Nephron (organoid): ENCODE data around the gene CRYGA.

Source experiments
- H3K27ac Mint-ChIP-seq, 3 experiments: 2 replicates each; pipeline ENCODE4 v1.8.0; 2020; ENCODE audit warnings: mixed read lengths in 3 of 3, mild to moderate bottlenecking in 2 of 3, moderate library complexity in 1 of 3
- H3K27me3 Mint-ChIP-seq: 2 replicates; pipeline ENCODE4 v1.8.0; 2021; ENCODE audit warnings: low read depth, mild to moderate bottlenecking, moderate library complexity, mixed read lengths
- H3K36me3 Mint-ChIP-seq: 2 replicates; pipeline ENCODE4 v1.8.0; 2020; ENCODE audit warnings: low read depth, mixed read lengths
- H3K4me1 Mint-ChIP-seq: 2 replicates; pipeline ENCODE4 v1.8.0; 2020; ENCODE audit warnings: mixed read lengths
- H3K4me3 Mint-ChIP-seq, 3 experiments: 2 replicates each; pipeline ENCODE4 v1.8.0; 2020; ENCODE audit warnings: mild to moderate bottlenecking in 3 of 3, mixed read lengths in 3 of 3, moderate library complexity in 2 of 3
- H3K9me3 Mint-ChIP-seq: 2 replicates; pipeline ENCODE4 v1.8.0; 2020; ENCODE audit warnings: mixed read lengths
- TF ChIP-seq, protein P1 (sequence below), 3 experiments: fragments of 200-600 bp; sonication (generic); IDR thresholded peaks; one replicate each; pipeline ENCODE4 v1.5.0; 2021; ENCODE audit warnings: antibody characterized with exemption in 3 of 3; ENCODE audit not compliant: unreplicated experiment in 3 of 3

The CRYGA gene

DNA sequence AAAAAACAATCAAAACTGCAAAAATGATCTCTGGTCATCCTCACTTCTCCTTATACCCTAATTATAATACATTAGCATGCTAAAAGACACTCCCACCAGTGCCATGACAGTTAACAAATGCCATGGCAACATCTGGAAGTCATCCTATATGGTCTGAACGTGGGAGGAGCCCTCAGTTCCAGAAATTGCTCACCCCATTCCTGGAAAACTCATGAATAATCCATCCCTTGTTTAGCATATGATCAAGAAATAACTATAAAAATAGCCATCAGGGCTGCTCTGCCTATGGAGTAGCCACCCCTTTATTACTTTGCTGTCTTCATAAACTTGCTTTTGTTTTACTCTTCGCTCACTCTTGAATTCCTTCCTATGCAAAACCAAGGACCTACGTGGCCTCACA lies 32.1 kb upstream of the CRYGA start:
- Mint-ChIP-seq H3K36me3 (no peaks in the 10 kb centered on the region), H3K9me3 (no peaks in the 10 kb centered on the region), H3K27ac (no peak overlapping the region), H3K4me3 (no peak overlapping the region), H3K27me3 (no peaks in the 10 kb centered on the region), H3K4me1 (no peaks in the 10 kb centered on the region)
- TF ChIP-seq, protein P1, sequence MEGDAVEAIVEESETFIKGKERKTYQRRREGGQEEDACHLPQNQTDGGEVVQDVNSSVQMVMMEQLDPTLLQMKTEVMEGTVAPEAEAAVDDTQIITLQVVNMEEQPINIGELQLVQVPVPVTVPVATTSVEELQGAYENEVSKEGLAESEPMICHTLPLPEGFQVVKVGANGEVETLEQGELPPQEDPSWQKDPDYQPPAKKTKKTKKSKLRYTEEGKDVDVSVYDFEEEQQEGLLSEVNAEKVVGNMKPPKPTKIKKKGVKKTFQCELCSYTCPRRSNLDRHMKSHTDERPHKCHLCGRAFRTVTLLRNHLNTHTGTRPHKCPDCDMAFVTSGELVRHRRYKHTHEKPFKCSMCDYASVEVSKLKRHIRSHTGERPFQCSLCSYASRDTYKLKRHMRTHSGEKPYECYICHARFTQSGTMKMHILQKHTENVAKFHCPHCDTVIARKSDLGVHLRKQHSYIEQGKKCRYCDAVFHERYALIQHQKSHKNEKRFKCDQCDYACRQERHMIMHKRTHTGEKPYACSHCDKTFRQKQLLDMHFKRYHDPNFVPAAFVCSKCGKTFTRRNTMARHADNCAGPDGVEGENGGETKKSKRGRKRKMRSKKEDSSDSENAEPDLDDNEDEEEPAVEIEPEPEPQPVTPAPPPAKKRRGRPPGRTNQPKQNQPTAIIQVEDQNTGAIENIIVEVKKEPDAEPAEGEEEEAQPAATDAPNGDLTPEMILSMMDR (IDR thresholded peaks at IDR 0.05; ENCODE audit: unreplicated experiment in 3 of 3), result no peak

DNA sequence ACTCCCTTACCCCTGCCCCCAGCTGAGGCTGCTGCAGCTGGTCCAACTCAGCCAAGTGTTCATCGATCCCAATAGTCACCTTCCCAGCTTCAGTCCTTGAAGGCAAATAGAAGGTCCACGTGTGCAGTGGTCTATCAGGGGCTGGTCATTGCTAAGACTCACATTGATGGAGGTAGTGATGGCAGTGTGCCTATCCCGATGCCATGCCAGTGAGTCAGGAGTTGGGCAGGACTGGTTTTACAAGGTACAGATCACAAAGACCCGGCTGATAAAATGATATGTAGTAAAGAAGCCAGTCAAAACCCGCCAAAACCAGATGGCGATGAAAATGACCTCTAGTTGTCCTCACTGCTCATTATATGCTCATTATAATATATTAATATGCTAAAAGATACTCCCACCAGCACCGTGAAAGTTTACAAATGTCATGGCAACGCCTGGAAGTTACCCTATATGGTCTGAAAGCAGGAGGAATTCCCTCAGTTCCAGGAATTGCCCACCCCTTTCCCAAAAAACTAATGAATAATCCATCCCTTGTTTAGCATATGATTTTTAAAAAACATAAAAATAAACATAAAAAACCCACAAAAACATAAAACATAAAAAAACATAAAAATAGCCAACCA lies 29.3 kb upstream of the CRYGA start:
- H3K4me3 Mint-ChIP-seq, result no peak overlapping the region
- no peak overlapping the region for H3K27ac Mint-ChIP-seq
- no peaks in the 10 kb centered on the region for H3K4me1 Mint-ChIP-seq
- no peaks in the 10 kb centered on the region for H3K27me3 Mint-ChIP-seq
- no peaks in the 10 kb centered on the region for H3K36me3 Mint-ChIP-seq
- H3K9me3 Mint-ChIP-seq, result no peaks in the 10 kb centered on the region
- TF ChIP-seq, protein P1 (IDR thresholded peaks at IDR 0.05; ENCODE audit: unreplicated experiment in 3 of 3), result no peak

DNA sequence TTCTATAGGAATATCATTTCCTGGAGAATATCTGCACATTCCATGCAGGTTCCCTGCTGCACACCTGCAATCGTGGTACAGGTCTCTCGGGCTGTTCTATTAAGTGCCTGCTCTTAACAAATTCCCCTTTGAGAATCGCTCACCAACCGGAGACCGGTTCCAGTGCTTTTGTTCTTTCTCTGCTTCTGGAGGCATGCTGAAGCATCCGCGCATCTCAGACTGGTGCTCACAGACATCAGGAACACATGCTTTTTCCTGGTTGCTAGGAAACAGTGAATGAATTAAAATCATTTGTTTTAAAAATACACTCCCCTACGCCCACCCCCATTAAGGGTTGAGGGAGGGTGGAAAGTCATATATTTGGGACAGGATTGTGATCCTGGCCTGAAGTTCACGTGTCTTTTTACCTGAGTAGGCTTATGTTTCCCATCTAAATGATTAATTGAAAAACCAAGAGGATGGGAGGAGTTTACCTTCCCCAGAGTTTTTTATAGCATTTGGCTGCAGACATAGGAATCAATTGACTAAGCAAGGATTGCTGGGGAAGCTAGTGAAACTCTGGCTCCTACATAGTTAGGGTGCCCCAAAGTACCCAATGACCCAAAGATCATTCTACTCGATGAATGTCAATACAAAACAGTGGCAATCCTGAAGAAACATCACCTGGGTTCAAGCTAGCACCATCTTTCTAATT lies 26.6 kb upstream of the CRYGA start, which contains the start of gene C2orf80:
Gene C2orf80, minus strand, starts transcription at position 221 of the 694 bp plus-strand sequence. CDS start 3,044 bp downstream, outside the sequence.
- Mint-ChIP-seq H3K4me3 (no peak within 1 kb of the TSS), H3K27me3 (peaks cover 10% of the 10 kb centered on the region), H3K4me1 (no peaks in the 10 kb centered on the region), H3K27ac (no peak within 1 kb of the TSS), H3K9me3 (no peaks in the 10 kb centered on the region), H3K36me3 (no peaks in the 10 kb centered on the region)
- TF ChIP-seq, protein P1 (IDR thresholded peaks at IDR 0.05; ENCODE audit: unreplicated experiment in 3 of 3), result no peak

DNA sequence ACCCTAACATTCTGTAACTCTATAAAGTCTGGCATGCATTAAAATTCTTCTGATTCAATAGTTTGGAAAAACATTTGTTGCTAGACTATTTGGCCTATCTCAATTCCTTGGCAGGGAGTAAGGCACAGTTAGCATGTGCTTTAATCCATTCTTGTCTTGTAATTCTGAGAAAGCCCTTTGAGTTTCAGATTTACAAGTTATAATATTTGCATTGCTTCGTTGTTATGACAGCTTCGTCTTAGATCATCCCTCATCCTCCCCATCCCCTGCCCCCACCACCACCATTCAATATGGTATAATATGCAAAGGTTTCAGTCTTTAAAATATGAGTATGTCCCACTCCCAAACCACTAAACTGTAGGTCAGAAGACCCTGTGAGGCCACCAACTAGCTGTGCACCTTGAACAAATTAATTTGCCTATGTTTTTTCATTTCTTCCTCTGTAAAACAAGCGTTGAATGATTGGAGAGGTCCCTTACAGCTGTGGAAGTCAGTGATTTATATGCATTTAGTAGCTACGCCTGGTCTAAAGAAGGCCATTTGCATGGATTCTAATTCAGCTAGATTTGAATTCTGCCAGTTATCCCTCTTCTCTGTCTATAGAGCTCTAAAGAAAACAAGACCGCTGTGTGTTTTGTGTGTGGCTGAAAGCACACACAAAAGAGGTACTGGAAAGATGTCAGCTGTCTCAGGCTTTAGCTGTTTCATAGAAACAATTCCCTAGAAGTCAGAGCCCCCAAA lies 25.9 kb upstream of the CRYGA start:
- H3K9me3 Mint-ChIP-seq, result no peaks in the 10 kb centered on the region
- H3K4me3 Mint-ChIP-seq, result no peak overlapping the region
- H3K27ac Mint-ChIP-seq, result no peak overlapping the region
- peaks cover 2% of the 10 kb centered on the region for H3K4me1 Mint-ChIP-seq
- TF ChIP-seq, protein P1 (IDR thresholded peaks at IDR 0.05; ENCODE audit: unreplicated experiment in 3 of 3), result no peak
- H3K36me3 Mint-ChIP-seq, result no peaks in the 10 kb centered on the region
- peaks cover 17% of the 10 kb centered on the region for H3K27me3 Mint-ChIP-seq

DNA sequence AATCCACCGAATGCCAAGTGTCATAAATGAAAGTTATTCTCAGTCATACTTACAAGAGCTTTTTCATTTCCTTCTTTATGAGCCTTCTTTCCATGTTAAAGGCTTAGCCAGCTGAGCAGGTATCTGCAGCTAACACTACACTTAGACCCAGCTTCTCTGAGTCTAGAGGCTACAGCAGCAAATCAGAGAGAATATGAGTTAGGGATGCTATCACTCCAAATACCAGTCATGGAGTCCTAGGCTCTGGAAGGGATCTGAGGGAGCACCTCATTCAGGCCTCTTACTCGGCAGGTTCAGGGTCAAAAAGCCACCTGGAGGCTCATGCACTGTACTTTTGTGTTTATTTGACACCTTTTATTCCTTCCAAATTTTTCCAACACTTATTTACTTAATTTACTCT lies 23.5 kb upstream of the CRYGA start:
- no peak overlapping the region for H3K4me3 Mint-ChIP-seq
- no peaks in the 10 kb centered on the region for H3K36me3 Mint-ChIP-seq
- no peak overlapping the region for H3K27ac Mint-ChIP-seq
- TF ChIP-seq, protein P1 (IDR thresholded peaks at IDR 0.05; ENCODE audit: unreplicated experiment in 3 of 3), result no peak
- H3K4me1 Mint-ChIP-seq, result peaks cover 10% of the 10 kb centered on the region
- no peaks in the 10 kb centered on the region for H3K9me3 Mint-ChIP-seq
- H3K27me3 Mint-ChIP-seq, result peaks cover 31% of the 10 kb centered on the region
